GM18951 (cell line): ENCODE results near the gene ACTR8.
A peak's percentile ranks its signal among the peaks of the same experiment; 100 is the strongest.

Experiments
- POLR2A ChIP-seq: IDR thresholded peaks from 4 replicates; pipeline ENCODE4 v1.6.1; 2011; ENCODE audit warnings: mild to moderate bottlenecking; ENCODE audit not compliant: insufficient read length, insufficient read depth; ENCODE audit errors: extremely low read depth
- in situ Hi-C: fragments of 300-500 bp; cut with MboI; formaldehyde crosslinking; loops from one replicate; pipeline ENCODE4 v1.12.0; 2022; ENCODE audit warnings: low sequenced_read_pairs, mixed read lengths, inconsistent platforms; ENCODE audit not compliant: unreplicated experiment

Gene ACTR8

GRCh38 chr3:53846851-53847155, 35.1 kb downstream of the ACTR8 start:
- no peak for TF ChIP-seq POLR2A

DNA sequence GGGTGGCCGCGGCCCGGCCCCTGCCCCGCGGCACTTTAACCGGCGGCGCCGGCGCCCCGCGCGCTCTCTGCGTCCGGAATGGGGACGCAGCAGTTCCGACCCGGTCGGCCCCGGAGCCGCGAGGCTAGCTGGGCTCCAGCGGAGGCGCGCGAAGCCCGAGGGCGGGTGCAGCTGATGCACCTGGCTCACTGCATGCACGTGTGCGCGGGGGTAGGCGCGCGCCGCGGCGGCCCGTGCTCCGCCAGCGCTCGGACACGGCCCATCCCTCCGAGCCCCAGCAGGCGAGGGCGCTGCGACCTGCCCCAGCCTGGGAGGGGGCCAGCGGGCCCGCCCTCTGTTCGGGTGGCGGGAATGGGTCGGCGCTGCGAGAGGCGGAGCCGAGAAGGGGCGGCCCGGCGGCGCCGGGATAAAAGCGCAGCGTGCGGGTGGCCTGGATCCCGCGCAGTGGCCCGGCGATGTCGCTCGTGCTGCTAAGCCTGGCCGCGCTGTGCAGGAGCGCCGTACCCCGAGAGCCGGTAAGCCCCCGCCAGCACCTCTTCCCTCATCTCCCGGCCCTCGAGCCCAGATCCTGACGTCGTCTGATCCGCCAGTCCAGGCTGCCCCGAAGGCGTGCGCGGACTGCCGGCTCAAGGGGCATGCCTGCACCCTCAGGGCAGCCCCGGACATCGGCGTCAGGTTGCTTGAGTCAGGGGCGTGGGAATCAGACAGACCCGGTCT, 35.7 kb downstream of the ACTR8 start, which contains the start of the genes CHDH and IL17RB:
TSS of gene CHDH (minus strand) at position 286 of the 717 bp plus-strand sequence. CDS start 22,411 bp downstream, outside the sequence.
TSS of gene IL17RB (plus strand) at position 435 of the 717 bp plus-strand sequence. CDS start at position 456, 21 bp downstream.
- in situ Hi-C loops = no loop called here
- TF ChIP-seq POLR2A = peak; percentile 86

More at GRCh38 chr3:53846851-53847155, 35.1 kb downstream of the ACTR8 start:
- in situ Hi-C loops = no loop called here

DNA sequence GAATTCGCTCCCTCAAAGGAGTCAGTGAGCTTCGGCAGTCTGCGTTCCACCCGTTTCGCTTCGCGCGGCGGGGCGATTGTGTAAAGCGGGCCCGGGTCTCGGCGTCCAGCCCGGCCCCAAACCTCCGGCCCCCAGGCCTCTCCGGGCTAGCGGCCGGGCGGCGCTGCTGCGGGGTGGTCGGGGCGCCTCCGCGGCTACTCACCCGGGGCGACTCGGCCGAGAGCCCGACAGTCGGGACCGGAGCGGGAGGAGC, 36.1 kb downstream of the ACTR8 start:
- in situ Hi-C loops = no loop called here
- TF ChIP-seq POLR2A = no peak

DNA sequence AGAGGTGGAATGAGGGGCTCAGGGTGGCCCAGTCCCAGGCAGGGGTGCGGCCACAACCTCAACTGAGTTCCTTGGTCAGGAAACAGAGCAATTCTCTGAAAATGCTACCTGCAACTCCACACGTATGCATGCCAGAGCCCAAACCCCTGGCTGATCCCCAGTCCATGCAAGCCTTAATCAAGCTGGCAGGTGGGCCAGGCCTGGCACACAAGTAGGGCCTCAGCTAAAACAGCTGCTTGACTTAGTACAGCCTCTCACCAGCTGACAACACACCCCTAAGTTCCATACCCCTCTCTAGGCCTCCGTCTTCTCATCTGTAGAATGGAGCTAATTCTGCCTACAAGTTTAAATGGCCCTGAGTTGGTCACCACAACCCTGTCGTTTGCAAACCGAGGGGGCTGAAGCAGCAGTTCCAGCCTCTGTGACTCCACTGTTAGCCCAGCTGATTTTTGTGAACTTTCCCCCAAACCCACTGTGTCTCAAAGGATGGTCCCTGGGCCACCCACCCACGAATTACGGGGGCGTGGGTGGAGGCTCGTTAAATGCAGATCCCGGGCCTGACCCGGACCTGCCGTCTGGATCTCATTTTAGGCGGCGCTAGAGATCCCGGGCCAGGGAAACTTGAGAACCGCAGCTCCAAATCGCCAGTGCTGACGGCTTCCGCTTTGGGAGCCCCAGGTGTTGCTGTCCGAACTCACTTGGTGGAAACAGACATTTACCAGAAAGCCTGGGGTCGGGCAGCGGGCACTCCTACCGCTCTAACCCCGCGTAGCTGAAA, 36.7 kb downstream of the ACTR8 start:
- no peak for TF ChIP-seq POLR2A
- in situ Hi-C loops = no loop called here

DNA sequence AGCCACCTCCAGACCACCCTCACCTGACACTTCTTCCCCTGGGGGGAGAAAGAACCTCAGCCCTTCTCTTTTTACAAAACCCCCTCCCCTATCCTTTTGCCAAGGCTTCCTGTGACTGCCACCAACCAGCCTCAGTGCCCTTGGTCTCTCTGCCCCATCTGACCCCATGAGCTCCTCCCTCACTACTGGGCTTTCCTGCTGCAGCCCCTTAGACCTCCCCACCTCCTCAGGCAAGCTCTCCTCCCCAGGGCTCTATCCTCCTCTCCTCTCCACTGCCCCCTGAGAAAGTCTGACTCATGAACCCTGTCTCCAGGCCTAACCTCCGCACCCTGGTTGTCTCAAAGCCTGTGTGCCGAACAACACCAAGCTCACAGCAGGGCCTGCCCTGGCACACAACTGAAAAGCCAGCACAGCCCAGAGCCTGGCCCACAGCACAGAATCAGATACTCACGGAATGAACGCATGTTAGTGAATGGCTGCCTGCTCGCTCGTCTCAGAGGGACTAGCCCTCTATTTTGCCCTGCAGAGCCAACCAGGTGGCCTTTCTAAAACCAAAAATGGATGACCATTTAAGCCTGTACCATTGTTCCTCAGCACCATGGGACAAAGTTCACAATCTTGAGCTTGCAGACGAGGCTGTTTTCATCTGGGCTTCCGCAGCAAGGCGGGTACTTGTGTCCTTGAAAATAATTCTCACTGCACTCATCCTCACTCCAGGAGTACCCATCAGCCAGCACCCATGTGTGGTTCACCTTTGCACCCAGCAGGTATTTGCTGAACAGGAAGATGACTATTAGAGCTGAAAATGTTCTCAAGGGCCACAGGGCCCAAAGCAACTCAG, 37.5 kb downstream of the ACTR8 start:
- no peak for TF ChIP-seq POLR2A
- in situ Hi-C loops = no loop called here

GRCh38 chr3:53843195-53844177, 38.5 kb downstream of the ACTR8 start:
- TF ChIP-seq POLR2A = no peak
- in situ Hi-C loops = no loop called here

DNA sequence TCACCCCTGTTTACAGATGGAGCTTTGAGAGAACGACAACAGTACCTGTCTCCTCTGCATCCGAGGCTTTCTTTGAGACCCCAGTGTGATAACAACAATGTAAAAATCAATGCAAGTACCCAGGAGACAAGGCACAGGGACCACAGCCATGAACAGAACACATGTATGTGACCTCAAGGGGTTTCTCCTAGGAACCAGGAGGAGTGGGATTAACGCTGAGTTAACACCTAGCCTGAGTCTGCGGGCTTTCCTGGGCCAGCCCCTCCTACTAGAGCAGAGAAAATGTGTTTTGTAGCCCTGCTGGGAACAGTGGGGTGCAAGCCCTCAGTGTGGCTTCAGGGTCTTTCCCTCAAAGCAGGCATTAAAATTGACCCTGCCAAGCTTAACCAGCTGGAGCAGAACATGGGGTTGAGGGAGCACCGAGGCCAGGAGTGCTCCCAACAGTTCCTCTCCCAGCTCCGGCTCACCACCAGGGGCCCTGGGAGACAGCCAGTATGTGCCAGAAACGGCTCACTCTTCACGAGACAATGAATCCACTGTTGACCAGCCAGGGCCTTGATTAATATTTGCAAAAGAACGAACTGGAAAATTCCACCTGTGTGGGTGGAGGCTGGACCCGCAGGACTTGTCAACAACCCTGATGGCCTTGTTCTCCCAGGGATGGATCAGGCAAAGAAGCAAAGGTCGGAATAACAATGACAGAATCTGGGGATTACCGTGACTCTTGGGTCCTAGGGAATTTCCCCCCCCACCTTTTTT, 39.3 kb downstream of the ACTR8 start:
- in situ Hi-C loops = no loop called here
- TF ChIP-seq POLR2A = no peak

- in situ Hi-C loops = no loop called here
- TF ChIP-seq POLR2A = no peak
Measured at GRCh38 chr3:53841296-53841695, 40.7 kb downstream of the ACTR8 start.

DNA sequence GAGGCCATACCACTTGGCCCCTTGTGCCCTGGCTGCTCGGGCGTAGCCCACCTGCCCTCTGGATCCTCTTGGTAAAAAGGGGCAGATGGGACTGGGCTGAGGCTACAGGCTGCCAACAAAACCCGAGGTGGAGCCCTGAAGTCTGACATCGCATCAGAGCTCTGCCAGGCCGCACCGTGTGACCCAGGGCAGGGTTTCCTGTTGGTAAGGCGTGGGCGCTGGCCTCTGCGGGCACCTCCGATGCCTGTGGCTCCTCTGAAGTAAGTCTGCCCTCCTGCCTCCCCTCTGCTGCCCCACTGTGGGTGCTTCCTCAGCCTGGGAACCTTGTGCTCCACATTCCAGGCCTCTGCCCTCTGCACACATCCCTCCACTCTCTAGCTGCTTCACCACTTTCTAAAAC, 44.6 kb downstream of the ACTR8 start:
- in situ Hi-C loops = no loop called here
- TF ChIP-seq POLR2A = no peak

DNA sequence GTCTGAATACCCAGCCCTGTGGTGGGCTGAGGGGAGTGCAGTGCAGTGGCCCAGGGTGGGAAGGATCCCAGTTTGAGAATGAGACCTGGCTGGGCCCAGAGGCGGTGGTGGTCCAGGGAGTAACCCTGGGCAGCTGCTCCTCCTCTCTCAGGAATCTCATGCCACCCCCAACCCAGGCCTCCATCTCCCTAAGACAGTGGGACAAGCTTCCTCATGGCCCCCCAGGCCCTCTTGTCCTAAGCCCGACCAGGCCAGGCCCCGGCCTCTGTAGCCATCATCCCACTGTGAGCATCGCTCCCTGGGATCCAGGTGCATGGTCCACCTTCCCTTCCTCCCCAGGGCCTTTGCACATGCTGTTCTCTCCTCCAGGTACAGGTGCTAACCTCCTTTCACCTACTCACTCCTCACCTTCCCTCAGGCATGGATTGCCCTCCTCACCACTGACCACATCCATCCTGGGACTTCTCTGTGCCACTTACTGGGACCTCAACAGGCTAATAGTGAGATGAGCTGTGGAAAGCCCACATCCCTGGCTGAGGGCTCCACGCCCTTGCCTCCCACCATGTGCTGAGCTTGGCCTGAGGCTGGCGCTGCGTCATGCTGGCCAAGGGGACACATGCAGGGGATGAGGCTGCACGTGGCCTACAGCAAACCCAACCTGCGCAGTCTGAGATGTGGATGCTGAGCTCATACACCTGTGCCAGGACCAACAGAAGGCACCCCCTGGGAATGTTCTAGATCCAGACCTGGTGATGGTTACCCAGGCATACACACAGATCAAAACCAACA, 45.7 kb downstream of the ACTR8 start:
- in situ Hi-C loops = no loop called here
- no peak for TF ChIP-seq POLR2A

GRCh38 chr3:53835257-53835656, 46.7 kb downstream of the ACTR8 start:
- TF ChIP-seq POLR2A = no peak
- in situ Hi-C loops = no loop called here
